ENCODE data around the gene ULBP2.
"Not testable (repeated sequence)": the region's sequence is repeated elsewhere in the genome, so short reads cannot be mapped to it uniquely, and the experiment has no call there.

ULBP2 gene

GRCh38 chr6:149967999-149968398, 26.2 kb downstream of the ULBP2 start:
- DNase-seq (ENCODE audit: low read depth): not testable (repeated sequence)

GRCh38 chr6:149968909-149969308, 27.1 kb downstream of the ULBP2 start:
- not testable (repeated sequence) for DNase-seq (ENCODE audit: low read depth)

DNA sequence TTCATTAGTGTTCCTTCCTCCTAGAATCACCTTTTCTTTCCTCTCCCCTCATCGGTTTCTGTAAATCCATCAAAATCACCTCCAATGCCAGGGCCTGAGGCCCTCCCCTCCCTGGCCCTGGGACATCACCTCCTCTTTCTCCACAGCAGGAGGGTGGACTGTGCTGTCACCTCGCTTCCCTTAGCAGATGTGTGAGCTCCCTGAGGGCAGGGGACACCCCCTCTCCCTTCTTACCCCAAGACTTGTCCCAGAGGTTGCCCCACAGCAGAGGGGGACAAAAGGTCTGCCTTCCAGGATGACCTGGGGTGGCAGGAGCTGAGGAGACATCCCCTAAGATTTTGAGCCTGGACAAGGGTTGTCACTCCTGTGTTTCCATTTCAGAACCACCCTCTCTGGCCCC, 27.8 kb downstream of the ULBP2 start:
- DNase-seq (ENCODE audit: low read depth): no peak

DNA sequence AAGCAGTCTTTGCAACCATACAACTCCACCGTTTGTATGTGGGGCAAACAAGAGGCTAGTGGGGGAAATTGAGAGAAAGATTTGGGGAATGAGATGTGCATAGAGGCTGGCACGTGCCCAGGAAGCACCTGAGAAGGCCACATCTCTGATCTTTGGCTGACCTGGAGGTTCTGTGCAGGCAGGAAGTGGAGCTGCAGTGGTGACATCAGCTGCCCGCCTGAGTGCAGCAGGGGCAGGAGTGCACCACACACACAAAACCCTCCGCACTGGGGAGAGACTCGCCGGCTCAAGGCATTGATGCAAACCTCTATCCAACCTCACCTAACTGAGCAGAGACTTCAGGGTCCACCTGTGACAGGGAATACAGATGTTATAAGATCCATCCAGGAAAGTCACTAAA, 32.6 kb downstream of the ULBP2 start:
- DNase-seq (ENCODE audit: low read depth): not testable (repeated sequence)

- no peak for DNase-seq (ENCODE audit: low read depth)
Observed at GRCh38 chr6:149974825-149975224, 33.0 kb downstream of the ULBP2 start.

DNA sequence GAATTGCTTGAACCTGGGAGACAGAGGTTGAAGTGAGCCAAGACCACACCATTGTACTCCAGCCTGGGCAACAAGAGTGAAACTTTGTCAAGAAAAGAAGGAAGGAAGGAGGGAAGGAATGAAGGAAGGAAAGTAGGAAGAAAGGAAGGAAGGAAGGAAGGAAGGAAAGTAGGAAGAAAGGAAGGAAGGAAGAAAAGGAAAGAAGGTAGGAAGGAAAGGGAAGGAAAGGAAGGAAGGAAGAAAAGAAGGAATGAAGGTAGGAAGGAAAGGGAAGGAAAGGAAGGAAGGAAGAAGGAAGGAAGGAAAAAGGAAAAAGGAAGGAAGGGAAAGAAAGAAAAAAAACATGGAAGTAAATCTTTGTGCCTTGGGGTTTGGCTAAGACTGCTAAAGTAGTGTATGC, 33.6 kb downstream of the ULBP2 start:
- no peak for DNase-seq (ENCODE audit: low read depth)

DNA sequence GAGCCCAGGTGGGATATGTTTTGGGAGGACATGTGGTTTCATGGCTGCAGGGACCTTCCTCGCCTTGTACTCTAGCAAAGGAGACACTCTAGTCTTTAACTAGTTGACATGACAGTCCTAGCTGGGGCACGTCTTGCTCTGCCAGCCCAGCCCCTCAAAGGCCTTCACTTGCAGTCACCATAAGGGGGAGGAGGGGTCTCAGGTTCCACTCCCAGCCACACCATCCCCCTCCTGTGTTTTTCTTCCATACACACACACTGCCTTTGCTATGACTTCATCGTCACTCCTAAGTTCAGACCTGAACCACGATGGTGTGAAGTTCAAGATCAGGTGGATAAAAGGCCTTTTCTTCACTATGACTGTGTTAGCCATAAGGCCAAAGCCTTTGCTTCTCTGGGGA, 35.4 kb downstream of the ULBP2 start:
- DNase-seq (ENCODE audit: low read depth): no peak

DNA sequence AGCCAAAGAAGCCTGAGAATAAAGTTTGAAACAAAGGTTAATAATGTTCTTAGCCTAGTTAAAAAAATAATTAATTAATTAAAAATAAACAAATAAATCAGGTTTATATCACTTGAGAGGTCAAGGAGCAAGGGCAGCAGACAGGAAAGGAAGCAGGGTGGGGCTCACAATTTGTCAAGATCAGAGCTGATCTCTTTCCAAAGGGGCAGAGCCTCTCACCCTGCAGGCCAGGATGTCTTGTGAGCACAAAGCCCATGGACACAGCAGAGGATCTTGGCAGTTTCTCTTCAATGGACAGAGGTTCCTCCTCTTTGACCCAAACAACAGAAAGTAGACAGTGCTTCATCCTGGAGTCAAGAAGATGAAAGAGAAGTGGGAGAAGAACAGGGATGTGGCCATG, 36.8 kb downstream of the ULBP2 start:
- no peak for DNase-seq (ENCODE audit: low read depth)

DNA sequence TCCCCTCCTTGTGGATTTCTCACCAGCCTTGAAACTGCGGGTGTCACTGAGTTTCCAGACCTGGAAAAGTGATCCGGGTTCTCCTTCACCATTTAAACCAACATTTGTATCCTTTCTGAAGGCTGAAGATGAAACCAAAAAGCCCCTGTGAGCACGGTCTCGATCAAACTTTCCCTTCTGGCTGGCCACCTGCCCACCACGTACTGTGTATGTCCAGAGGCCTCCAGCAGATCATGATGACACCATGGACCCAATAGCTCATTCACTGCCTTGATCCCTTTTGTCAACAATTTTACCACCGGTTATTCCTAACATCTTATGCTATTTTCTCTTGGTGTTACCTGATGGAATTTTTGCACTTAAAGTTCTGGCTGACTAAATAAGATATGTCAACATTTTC, 37.5 kb downstream of the ULBP2 start:
- DNase-seq (ENCODE audit: low read depth): no peak

- DNase-seq (ENCODE audit: low read depth): no peak
Observed at GRCh38 chr6:149983145-149983544, 41.3 kb downstream of the ULBP2 start.

GRCh38 chr6:149984773-149985172, 43.0 kb downstream of the ULBP2 start:
- no peak for DNase-seq (ENCODE audit: low read depth)

DNA sequence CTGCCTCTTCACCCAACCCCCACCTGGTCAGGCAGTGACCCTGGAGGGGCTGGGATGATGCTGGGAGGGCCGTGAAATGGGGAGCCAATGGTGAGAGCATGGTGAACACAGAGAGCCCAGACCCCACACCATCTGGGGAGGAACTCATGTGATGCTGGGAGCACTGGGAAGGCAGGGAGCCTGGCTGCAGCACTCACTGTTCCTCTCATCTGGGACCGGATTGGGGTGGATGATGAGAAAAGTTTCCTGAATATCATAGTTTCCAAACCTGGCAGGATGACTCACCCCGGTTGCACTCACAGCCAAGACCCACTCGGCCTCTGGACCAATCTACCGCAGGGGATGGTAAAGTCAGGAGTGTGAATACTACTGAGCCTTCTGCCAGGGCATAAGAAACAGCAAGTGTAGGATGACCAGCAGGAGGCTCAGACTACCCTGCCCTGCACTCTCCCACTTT, 43.7 kb downstream of the ULBP2 start:
- no peak for DNase-seq (ENCODE audit: low read depth)

- DNase-seq (ENCODE audit: low read depth): no peak
Observed at GRCh38 chr6:149987602-149988107, 45.8 kb downstream of the ULBP2 start.

DNA sequence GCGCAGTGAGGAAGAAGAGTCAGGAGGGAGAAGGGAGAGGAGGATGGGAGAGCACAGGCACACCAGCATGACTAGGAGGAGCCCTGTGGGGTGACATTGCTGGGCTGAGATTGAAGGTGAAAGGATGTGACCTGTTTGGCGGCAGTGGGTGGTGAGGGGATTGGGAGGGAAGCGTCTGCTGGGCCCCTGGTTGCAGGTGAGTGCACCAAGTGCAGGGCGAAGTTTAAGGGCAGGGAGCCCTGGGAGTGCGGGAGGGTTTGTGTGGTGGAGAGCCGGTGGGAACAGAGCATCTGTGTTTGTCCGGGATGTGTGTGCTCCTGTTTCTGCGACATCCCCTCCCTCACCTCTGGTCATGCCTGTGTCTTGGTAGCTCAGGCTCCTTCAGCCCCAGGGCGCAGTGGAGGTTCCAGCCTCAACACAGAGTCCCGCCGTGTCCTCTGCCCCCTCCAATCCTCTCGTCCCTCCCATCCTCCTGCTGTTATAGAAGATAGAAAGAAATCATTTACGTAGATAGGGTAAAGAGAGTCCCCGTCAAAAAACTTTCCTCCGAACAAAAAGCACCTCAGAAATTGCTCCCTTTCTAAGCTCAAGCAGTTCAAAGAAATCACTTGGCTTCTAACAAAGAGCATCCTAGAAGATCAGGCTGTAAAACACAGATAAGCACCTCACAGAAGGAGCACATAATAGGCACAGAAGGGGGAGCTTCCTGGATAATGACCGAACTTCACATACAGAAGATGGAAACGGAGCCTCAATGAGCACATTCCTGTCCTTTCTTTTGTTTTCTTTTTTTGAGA, 46.9 kb downstream of the ULBP2 start:
- no peak for DNase-seq (ENCODE audit: low read depth)

- DNase-seq (ENCODE audit: low read depth): no peak
Observed at GRCh38 chr6:149990212-149990660, 48.4 kb downstream of the ULBP2 start.

DNA sequence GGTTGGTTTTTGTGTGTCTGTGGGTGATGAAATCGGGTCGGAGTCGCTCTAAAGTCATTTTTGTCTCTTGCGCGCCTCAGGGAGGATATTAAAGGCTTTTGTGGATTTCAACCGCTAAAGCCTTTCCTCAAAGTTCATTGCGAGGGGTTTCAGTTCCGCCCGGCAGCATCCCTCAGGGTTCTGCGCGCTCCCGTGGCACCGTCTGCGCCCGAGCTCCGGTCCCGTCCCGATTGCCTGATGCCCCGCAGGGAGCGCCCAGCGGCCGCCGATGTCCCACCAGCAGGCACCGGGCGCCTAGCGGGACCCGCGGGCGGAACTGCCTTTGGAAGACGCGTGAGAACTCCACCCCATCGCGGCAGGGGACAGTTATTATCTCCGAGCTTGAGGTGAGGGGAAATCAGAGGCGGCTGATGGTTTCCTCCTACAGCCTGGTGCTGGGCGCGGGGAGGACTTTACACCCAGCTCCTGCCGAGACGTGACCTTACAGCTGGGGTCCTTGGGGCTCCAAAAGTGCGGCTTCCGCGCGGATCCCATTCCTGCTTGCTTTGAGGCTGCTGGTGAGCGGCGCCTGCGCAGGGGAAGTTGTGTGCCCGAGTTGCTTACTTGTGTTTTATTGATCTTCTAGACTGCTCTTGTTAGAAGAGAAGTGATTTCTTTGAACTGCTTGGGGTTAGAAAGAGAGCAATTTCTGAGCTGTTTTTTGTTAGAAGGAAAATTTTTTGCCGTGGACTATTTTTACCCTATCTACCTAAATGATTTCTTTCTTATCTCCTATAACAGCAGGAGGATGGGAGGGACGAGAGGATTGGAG, 49.1 kb downstream of the ULBP2 start:
- DNase-seq (ENCODE audit: low read depth): no peak

- not testable (repeated sequence) for DNase-seq (ENCODE audit: low read depth)
Observed at GRCh38 chr6:149991472-149991795, 49.6 kb downstream of the ULBP2 start.

- DNase-seq (ENCODE audit: low read depth): no peak
Observed at GRCh38 chr6:149991838-149992237, 50.0 kb downstream of the ULBP2 start.

GRCh38 chr6:149995235-149995750, 53.5 kb downstream of the ULBP2 start:
- no peak for DNase-seq (ENCODE audit: low read depth)

DNA sequence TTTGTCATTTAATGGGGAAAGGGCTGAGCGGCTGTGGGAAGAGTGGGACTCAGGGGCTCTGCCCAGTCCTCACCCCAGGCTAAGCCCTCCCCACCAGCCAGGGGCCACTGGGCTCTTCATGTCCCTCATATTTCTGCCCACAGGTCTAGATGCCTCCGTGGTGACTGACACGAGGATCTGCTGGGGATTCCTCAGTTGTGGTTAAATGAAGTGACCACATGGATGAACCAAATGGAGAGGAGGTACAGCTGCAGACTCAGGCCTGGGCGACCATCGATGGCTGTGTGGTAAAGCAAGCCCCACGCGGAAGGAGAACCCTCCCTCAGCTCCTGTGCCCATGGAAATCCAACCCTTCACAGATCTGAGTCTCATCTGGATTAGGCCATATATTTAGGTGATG, 54.2 kb downstream of the ULBP2 start:
- DNase-seq (ENCODE audit: low read depth): no peak

Measured in GM04504 (cell line).